Tibial nerve (tissue), 4 donors: Measurements from ENCODE around the gene SPAM1.

ENCODE experiments used
- EP300 ChIP-seq, 2 donors: sonication (generic); formaldehyde crosslinking; IDR thresholded peaks; one replicate each; pipeline ENCODE4 v1.6.1; 2017; ENCODE audit warnings: antibody characterized with exemption in 2 of 2, mild to moderate bottlenecking in 1 of 2
- POLR2A ChIP-seq, 2 donors: fragments of 450-650 bp; IDR thresholded peaks; one replicate each; pipeline ENCODE4 v1.6.1; 2017; ENCODE audit warnings: antibody characterized with exemption in 2 of 2, mild to moderate bottlenecking in 2 of 2, moderate library complexity in 2 of 2
- TF ChIP-seq, protein P1 (sequence below), 5 experiments: fragments of 200-600 bp in 3 of 5; fragments of 450-650 bp in 2 of 5; sonication (generic) in 3 of 5; IDR thresholded peaks; one replicate each; pipeline ENCODE4 v1.5.1; 2016 to 2019; ENCODE audit warnings: antibody characterized with exemption in 5 of 5, mild to moderate bottlenecking in 3 of 5, moderate library complexity in 2 of 5

DNA sequence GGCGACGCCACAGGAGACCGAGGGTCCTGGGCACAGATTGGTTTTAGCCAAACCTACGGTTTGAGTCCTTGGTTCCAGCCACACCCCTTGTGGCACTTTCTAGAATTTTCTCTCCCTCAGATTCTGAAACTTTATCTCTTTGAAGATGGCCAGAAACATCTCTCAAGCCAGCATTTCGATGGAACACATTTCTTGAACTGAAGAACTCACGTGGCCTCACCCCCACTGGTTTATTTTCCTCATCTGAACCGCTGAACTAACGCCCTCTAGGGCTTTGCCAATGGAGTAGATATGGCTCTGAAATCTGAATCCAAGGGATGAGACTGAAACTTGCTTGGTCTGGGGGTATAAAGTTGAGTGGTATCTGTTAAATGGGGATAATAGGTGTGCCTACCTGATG is 6.7 kb upstream of the SPAM1 start:
- TF ChIP-seq, protein P1, sequence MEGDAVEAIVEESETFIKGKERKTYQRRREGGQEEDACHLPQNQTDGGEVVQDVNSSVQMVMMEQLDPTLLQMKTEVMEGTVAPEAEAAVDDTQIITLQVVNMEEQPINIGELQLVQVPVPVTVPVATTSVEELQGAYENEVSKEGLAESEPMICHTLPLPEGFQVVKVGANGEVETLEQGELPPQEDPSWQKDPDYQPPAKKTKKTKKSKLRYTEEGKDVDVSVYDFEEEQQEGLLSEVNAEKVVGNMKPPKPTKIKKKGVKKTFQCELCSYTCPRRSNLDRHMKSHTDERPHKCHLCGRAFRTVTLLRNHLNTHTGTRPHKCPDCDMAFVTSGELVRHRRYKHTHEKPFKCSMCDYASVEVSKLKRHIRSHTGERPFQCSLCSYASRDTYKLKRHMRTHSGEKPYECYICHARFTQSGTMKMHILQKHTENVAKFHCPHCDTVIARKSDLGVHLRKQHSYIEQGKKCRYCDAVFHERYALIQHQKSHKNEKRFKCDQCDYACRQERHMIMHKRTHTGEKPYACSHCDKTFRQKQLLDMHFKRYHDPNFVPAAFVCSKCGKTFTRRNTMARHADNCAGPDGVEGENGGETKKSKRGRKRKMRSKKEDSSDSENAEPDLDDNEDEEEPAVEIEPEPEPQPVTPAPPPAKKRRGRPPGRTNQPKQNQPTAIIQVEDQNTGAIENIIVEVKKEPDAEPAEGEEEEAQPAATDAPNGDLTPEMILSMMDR (IDR thresholded peaks at IDR 0.05) = no peak
- TF ChIP-seq POLR2A (IDR thresholded peaks at IDR 0.05) = no peak
- no peak for TF ChIP-seq EP300 (IDR thresholded peaks at IDR 0.05)
